Heart left ventricle (tissue), 13 donors: ENCODE data around the gene IFFO2.

Experiments
- CTCF ChIP-seq, 12 donors: fragments of 200-600 bp; sonication (generic) in 4 of 12; IDR thresholded peaks; one replicate each; pipeline versions ENCODE4 v1.5.0 to v1.8.0; 2018 to 2022; ENCODE audit warnings: antibody characterized with exemption in 12 of 12, mild to moderate bottlenecking in 5 of 12
- POLR2A ChIP-seq, 2 donors: fragments of 450-650 bp; IDR thresholded peaks; one replicate each; pipeline ENCODE4 v1.6.1; 2017; ENCODE audit warnings: antibody characterized with exemption in 2 of 2, mild to moderate bottlenecking in 2 of 2, moderate library complexity in 2 of 2
- donor health status: ischemic (EF 13 %, LVEDD 7.1; RV severe dilation, severe dysfunction).
- donor health status: DM: no; HTN: yes; CAD: no.
- donor health status: DM: no; HTN: no; CAD: no.
- donor health status: ischemic (EF 25% LVEDD 6.9; RV normal size, moderate dysfunction).
- donor health status: ischemic (EF 25% LVEDD 5.7; RV mildly dilated, moderate dysfunction).
- donor health status: ischemic (EF 35%, LVEDD 5.7; RV mildly dilated, moderate dysfunction).
- donor health status: nonischemic (EF 11% LVEDD 7.7; RV severe dilation, severe dysfunction).
- donor health status: DM: yes; HTN: yes; CAD: no.
- donor health status: PGD.
- donor health status: ischemic (EF 29% LVEDD 5.4; RV normal size, mild dysfunction).
- donor health status: nonischemic (EF 23%, LVEDD 6.1; RV moderate dilation, normal function).

- TF ChIP-seq CTCF (IDR thresholded peaks at IDR 0.05) (no peak), POLR2A (IDR thresholded peaks at IDR 0.05) (no peak)
Observed at GRCh38 chr1:18885311-18886002, 71.0 kb downstream of the IFFO2 start.
